HEK293 (cell line): ENCODE measurements around the gene CFAP65.

Source experiments
- CTCF ChIP-seq: fragments of 450-650 bp; formaldehyde crosslinking; IDR thresholded peaks from 2 replicates; pipeline ENCODE4 v1.5.1; 2016; ENCODE audit warnings: missing biosample characterization, missing genetic modification characterization
- HOXA7 ChIP-seq: sonication (generic); formaldehyde crosslinking; IDR thresholded peaks from 2 replicates; pipeline ENCODE4 v1.8.1; 2022; ENCODE audit warnings: missing genetic modification reagents, borderline replicate concordance
- ZBTB8A ChIP-seq: fragments of 450-650 bp; formaldehyde crosslinking; IDR thresholded peaks from 2 replicates; pipeline ENCODE4 v1.5.1; 2016; ENCODE audit warnings: missing biosample characterization, missing genetic modification characterization
- ZNF335 ChIP-seq: fragments of 450-650 bp; formaldehyde crosslinking; conservative IDR thresholded peaks from 2 replicates; pipeline ENCODE4 v1.5.1; 2016; ENCODE audit warnings: missing biosample characterization, missing genetic modification characterization
- ZNF473 ChIP-seq: fragments of 450-650 bp; formaldehyde crosslinking; IDR thresholded peaks from 2 replicates; pipeline ENCODE4 v1.5.1; 2017; ENCODE audit warnings: missing biosample characterization, missing genetic modification characterization
- ZNF513 ChIP-seq: fragments of 450-650 bp; IDR thresholded peaks from 2 replicates; pipeline ENCODE4 v1.5.1; 2018; ENCODE audit warnings: missing biosample characterization, missing genetic modification characterization
- ZSCAN30 ChIP-seq: fragments of 450-650 bp; IDR thresholded peaks from 2 replicates; pipeline ENCODE4 v1.5.1; 2018; ENCODE audit warnings: missing biosample characterization, mild to moderate bottlenecking, missing genetic modification characterization, moderate library complexity

GRCh38 chr2:219024059-219024458 is 17.3 kb downstream of the CFAP65 start:
- no peak for TF ChIP-seq ZBTB8A
- no peak for TF ChIP-seq CTCF (tag by site-specific recombination)
- no peak for TF ChIP-seq ZNF473 (tag by site-specific recombination)
- TF ChIP-seq ZNF513 (tag by site-specific recombination) = no peak
- TF ChIP-seq ZNF335 (tag by site-specific recombination) = no peak
- no peak for TF ChIP-seq HOXA7 (CRISPR knock-in tag)
- no peak for TF ChIP-seq ZSCAN30
